ENCODE measurements around the gene PAM.
"Not testable (repeated sequence)": the region's sequence is repeated elsewhere in the genome, so short reads cannot be mapped to it uniquely, and the experiment has no call there.

Gene PAM

DNA sequence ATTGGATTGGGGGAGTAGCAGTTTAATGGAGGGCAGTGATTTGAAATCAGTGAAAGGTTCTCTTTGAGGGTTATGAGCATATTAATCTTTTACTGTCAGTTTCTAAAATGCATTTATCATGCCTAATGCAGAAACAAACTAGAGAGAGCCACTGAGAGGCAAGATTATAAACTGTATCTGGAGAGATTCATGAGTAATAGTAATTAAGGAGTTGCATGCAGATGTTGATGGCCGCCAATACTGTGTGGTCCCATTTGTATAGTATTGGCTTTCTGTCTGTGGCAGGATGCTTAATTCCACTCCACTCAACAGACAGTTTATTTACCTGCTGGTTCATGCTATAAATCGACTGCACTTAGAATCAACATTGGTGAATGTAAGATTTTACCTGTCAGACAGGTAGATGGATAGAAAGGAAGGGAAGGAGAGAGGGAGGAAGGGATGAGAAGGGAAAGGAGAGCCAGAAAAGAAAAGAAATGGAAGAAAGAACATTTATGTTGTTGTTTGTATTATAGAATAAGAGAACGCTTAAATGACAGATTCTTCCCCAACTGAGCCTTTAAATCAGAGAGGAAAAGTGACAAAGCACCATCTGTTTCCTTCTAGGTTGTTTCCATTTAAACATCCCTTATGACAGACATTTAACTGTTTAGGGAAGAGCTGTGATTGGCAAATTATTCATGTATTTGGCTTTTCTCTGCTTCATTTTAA, 146.5 kb downstream of the PAM start:
- H3K36me3 Mint-ChIP-seq: no peaks in the 10 kb centered on the region
- no peak for ATAC-seq
- no peak overlapping the region for H3K4me3 Mint-ChIP-seq
- H3K9me3 Mint-ChIP-seq: no peaks in the 10 kb centered on the region
- no peaks in the 10 kb centered on the region for H3K4me1 Mint-ChIP-seq
- H3K27me3 Mint-ChIP-seq: no peaks in the 10 kb centered on the region
- no peak overlapping the region for H3K27ac Mint-ChIP-seq

GRCh38 chr5:102902135-102902448, 147.0 kb downstream of the PAM start:
- Mint-ChIP-seq H3K27ac (no peak overlapping the region), H3K27me3 (no peaks in the 10 kb centered on the region), H3K4me1 (no peaks in the 10 kb centered on the region), H3K9me3 (no peaks in the 10 kb centered on the region), H3K4me3 (no peak overlapping the region), H3K36me3 (no peaks in the 10 kb centered on the region)
- ATAC-seq: no peak

DNA sequence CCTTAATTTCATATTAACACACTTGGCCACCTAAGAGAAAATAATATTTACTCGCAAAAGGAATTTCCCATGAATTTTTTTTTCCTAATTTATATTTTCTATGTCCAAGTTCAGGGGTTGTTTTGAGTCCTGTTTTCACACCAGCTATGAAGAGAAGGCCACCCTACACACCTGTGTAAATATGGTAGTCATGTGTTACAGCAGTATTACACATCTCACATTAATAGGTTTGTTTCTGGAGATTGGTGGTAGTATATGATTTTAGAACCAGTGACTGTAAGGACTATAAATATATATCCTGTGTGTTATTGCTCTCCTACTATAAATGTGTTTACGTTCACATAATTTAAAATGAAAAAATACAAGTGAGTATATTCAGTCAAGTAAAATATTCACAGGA, 147.5 kb downstream of the PAM start:
- H3K4me1 Mint-ChIP-seq: no peaks in the 10 kb centered on the region
- no peaks in the 10 kb centered on the region for H3K27me3 Mint-ChIP-seq
- H3K27ac Mint-ChIP-seq: no peak overlapping the region
- no peak for ATAC-seq
- no peak overlapping the region for H3K4me3 Mint-ChIP-seq
- H3K9me3 Mint-ChIP-seq: no peaks in the 10 kb centered on the region
- H3K36me3 Mint-ChIP-seq: no peaks in the 10 kb centered on the region

DNA sequence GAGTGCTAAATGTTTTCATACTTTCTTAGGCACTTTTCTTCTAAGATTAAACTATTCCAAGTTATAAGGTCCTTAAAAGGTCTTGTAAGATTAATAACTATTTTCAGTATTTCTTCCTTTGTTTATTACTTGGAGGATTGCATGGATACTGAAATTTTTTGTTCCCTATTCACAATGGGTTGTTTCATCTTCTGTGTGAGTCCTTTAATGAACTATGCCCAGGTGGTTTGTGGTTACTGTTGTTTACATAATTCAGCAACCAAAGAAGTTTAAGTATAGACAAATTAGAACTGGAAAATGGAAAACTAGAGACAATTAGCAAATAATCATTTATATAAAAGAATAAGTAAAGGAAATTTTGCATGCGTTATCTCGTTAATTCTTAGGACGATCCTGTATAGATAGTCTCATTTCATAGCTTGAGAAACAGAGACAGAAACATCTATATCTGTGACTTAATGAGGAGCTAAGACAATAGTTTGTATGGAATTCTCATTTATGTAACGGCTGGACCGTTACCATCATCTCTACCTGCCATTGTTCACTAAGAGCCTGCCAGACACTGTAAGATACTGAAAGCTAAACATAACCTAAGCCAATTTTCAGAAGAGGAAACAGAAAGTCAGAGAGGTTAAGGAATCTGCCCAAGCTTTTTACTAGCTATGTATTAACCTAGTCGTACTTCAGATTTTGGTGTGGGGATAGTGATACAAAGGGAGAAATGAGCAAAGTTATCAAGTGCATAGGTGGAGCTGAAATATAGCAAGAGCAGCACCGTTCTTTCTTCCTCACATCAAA, 148.2 kb downstream of the PAM start:
- Mint-ChIP-seq H3K27ac (no peak overlapping the region), H3K36me3 (no peaks in the 10 kb centered on the region), H3K9me3 (no peaks in the 10 kb centered on the region), H3K4me3 (no peak overlapping the region), H3K4me1 (no peaks in the 10 kb centered on the region), H3K27me3 (no peaks in the 10 kb centered on the region)
- no peak for ATAC-seq

DNA sequence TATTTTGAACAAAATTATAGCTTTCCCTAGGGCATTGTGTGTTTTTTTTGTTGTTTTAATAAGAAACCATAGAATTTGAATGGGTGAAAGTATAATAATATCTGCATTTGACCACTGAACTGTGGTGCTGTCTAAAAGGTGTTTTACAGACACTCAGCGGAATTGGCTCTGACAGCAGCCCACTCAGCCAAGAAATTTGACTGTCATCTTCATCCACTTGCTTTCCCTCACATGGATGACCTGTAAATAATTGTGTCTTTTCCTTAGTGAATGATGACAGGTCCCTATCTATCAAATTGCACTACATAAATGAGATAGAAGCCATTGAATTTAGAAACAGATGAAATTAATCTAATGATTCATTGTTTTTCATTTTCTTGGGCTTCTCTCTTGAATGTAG, 150.0 kb downstream of the PAM start:
- no peak overlapping the region for H3K4me3 Mint-ChIP-seq
- H3K27ac Mint-ChIP-seq: no peak overlapping the region
- no peak for ATAC-seq
- H3K4me1 Mint-ChIP-seq: no peaks in the 10 kb centered on the region
- H3K27me3 Mint-ChIP-seq: no peaks in the 10 kb centered on the region
- H3K36me3 Mint-ChIP-seq: no peaks in the 10 kb centered on the region
- no peaks in the 10 kb centered on the region for H3K9me3 Mint-ChIP-seq

- H3K36me3 Mint-ChIP-seq, H3K4me3 Mint-ChIP-seq, H3K4me1 Mint-ChIP-seq, H3K9me3 Mint-ChIP-seq, H3K27ac Mint-ChIP-seq, ATAC-seq, H3K27me3 Mint-ChIP-seq: not testable (repeated sequence)
These were observed 152.0 kb downstream of the PAM start for GRCh38 chr5:102907099-102907498.

DNA sequence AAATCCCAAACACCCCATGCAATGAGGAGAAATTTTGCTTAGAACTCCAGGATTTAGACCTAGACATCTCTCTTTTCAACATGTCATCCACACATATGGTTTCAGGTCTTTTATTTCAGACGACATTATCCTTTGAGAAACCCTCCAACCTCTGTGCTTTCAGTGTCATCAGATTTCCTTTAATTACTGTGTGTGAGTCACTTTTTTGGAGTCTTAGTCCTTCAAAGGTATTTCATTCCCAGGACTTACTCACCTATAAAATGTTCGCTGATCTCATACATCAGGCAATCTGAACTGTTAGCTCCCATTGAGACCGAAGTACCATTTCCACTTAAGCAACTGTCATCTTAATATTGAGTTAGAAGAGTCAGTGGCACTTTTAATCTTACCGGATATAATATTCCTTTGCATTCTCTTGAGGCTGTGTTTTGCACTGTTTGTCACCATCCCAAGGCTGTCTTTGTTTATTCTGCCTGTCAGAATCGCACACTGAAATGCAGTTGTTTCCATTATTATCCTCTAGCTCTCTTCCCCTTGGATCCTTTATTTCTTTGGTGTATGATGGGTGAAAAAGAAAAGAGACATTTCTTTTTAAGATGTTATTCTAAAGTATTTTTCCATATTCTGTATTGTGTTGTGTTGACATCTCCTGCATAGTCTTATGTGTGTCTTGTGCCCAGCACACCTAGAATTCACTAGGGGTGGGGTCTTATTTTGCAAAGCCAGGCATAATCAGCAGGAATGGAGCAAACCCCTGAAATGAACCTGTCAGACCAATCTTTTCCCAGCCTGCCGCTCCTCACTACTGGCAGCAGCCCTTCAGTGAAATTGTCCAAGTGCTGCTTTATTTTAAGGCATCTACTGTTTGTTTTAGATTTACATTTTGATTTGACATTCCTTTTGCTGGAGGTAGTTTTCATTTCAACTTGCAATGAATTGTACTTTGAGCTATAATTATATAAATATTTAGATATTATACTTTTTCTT, 155.4 kb downstream of the PAM start:
- Mint-ChIP-seq H3K4me3 (no peak overlapping the region), H3K27ac (no peak overlapping the region)

DNA sequence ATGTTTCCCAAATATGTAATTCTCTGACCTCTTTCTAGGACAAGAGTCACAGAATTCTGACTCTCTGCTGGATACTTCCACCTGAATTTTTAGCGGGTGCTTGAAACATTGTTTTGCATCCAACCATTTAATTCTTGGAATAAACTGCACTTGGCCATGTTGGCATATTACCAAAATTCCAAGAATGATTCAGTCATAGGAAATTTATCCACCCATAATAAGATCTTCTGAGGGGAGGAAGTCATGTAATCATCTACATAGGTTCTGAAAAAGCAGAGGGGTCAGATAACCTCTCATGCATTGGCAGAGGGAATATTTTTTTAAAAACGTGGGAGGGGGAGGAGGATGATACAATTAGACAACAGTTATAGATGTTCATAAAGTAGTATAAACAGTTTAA, 156.9 kb downstream of the PAM start:
- Mint-ChIP-seq H3K4me3 (no peak overlapping the region), H3K27ac (no peak overlapping the region), H3K36me3 (no peaks in the 10 kb centered on the region), H3K9me3 (no peaks in the 10 kb centered on the region), H3K4me1 (no peaks in the 10 kb centered on the region), H3K27me3 (no peaks in the 10 kb centered on the region)
- no peak for ATAC-seq

More for the DNA sequence above, 155.4 kb downstream of the PAM start:
- H3K4me1 Mint-ChIP-seq: no peaks in the 10 kb centered on the region
- H3K36me3 Mint-ChIP-seq: no peaks in the 10 kb centered on the region
- ATAC-seq: no peak
- no peaks in the 10 kb centered on the region for H3K27me3 Mint-ChIP-seq
- no peaks in the 10 kb centered on the region for H3K9me3 Mint-ChIP-seq

DNA sequence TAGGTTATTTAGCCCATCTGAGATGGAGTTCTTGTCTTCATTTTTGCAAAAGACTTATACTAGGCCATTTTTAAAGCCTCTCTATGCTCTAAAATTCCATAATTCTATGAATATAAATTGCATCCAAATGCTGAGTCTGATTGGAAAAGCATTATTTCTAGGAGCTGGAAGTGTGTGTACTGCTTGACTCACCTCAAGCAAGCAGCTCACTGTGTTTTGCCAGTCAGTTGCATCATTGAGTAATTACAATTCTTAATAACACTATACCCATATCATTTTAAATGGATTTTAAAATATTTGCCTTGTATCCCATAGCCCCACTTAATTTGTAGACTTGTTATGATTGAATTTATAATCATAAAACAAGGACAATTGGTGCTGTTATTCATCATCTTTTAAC, 161.0 kb downstream of the PAM start:
- Mint-ChIP-seq H3K4me1 (no peaks in the 10 kb centered on the region), H3K4me3 (no peak overlapping the region), H3K9me3 (no peaks in the 10 kb centered on the region), H3K36me3 (no peaks in the 10 kb centered on the region), H3K27ac (no peak overlapping the region), H3K27me3 (no peaks in the 10 kb centered on the region)
- no peak for ATAC-seq

DNA sequence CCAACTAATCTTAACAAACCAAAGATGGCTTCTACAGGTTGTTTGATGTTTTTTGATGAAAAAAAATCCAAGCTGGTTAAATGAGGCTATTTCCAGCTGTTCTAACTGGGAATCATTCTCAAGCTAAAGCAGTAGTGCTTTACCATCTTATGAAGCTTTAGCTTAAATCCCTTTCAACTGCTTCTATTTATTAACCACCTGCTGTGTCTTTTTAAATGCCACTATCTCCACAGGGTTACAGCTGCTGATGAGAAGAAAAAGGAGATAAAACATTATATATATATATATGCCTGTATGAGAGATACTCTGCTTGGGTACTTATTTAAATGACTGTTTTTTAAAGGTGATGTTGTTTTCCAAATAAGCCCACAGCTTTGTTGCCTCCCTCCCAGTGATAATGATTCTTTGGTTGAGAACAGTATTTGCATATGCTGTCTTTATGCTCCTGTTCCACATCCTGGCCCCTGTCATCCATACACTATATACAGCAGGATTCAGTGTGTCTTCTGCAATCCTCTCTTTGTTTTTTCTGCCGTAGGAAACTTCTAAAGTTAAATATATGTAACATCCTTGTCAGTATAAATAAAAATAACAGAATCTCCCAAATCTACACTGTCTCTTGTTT, 164.0 kb downstream of the PAM start:
- Mint-ChIP-seq H3K36me3 (no peaks in the 10 kb centered on the region), H3K27me3 (no peaks in the 10 kb centered on the region), H3K4me3 (no peak overlapping the region), H3K27ac (no peak overlapping the region), H3K9me3 (no peaks in the 10 kb centered on the region), H3K4me1 (no peaks in the 10 kb centered on the region)
- no peak for ATAC-seq

GRCh38 chr5:102920762-102921161, 165.7 kb downstream of the PAM start:
- Mint-ChIP-seq H3K27ac (no peak overlapping the region), H3K36me3 (no peaks in the 10 kb centered on the region), H3K9me3 (no peaks in the 10 kb centered on the region), H3K4me1 (no peaks in the 10 kb centered on the region), H3K4me3 (no peak overlapping the region), H3K27me3 (no peaks in the 10 kb centered on the region)
- ATAC-seq: no peak

- Mint-ChIP-seq H3K36me3 (no peaks in the 10 kb centered on the region), H3K4me3 (no peak overlapping the region), H3K9me3 (no peaks in the 10 kb centered on the region), H3K27me3 (no peaks in the 10 kb centered on the region), H3K27ac (no peak overlapping the region), H3K4me1 (no peaks in the 10 kb centered on the region)
- ATAC-seq: no peak
These were observed 166.4 kb downstream of the PAM start for GRCh38 chr5:102921341-102922044.

DNA sequence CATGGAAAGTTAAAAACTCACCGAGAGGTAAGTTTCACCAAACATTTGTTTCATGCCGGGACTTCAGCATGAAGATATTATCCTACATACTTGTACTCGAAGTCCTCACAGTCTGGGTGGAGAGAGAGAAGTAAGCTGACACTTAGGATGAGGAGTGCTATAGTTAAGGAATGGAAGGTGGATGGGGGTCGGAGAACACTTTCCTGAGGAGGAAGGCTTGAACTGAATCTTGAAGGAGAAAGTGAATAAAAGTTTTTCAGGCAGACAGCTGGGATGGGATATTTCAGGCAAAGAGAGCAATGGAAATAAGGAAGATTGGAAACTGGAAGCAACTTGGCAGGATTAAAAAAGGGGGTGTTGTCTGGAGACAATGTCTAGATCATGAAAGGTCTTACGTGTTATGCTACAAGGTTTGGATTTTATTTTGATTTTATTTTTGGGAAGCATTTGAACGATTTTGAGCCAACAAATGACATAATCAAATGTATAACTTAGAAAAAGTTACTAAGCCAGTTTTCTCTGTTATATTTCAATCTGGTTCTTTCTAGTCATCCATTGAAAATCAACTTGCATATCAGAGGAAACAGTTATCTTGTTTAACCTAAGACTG, 167.1 kb downstream of the PAM start:
- Mint-ChIP-seq H3K4me3 (no peak overlapping the region), H3K9me3 (no peaks in the 10 kb centered on the region), H3K4me1 (no peaks in the 10 kb centered on the region), H3K27me3 (no peaks in the 10 kb centered on the region), H3K27ac (no peak overlapping the region), H3K36me3 (no peaks in the 10 kb centered on the region)
- no peak for ATAC-seq

- H3K4me3 Mint-ChIP-seq: no peak overlapping the region
These were observed 167.8 kb downstream of the PAM start for GRCh38 chr5:102922799-102923477.

More at GRCh38 chr5:102922799-102923477, 167.8 kb downstream of the PAM start:
- ATAC-seq: no peak
- H3K36me3 Mint-ChIP-seq: no peaks in the 10 kb centered on the region
- no peaks in the 10 kb centered on the region for H3K9me3 Mint-ChIP-seq
- H3K4me1 Mint-ChIP-seq: no peaks in the 10 kb centered on the region
- H3K27ac Mint-ChIP-seq: no peak overlapping the region
- H3K27me3 Mint-ChIP-seq: no peaks in the 10 kb centered on the region
